Neural cell (in vitro differentiated cells): ENCODE data around the gene TMOD3. TPM values are rescaled to one million over a fixed set of nuclear protein-coding genes. Genes with fewer than 3 reads are reported as not detected.

Experiments
- H2AFZ ChIP-seq: fragments of 200-600, 300-800 bp; sonication (generic), shearing (Covaris generic); 2 replicates; pipeline ENCODE4 v1.6.0; 2014; ENCODE audit warnings: low read depth, mild to moderate bottlenecking, antibody characterized with exemption, low read length, moderate library complexity
- H3F3A ChIP-seq: fragments of 200-600 bp; shearing (Covaris generic); 2 replicates; pipeline ENCODE4 v1.6.1; 2016; ENCODE audit warnings: mild to moderate bottlenecking, moderate library complexity, mixed read lengths, antibody characterized with exemption, low read length; ENCODE audit not compliant: insufficient read depth, poor library complexity, severe bottlenecking
- H3K27ac ChIP-seq: fragments of 200-600, 300-800 bp; sonication (generic), shearing (Covaris generic); 2 replicates; pipeline ENCODE4 v1.5.1; 2014; ENCODE audit warnings: mild to moderate bottlenecking, low read length, moderate library complexity
- H3K27me3 ChIP-seq: fragments of 300-800, 200-600 bp; sonication (generic), shearing (Covaris generic); 2 replicates; pipeline ENCODE4 v1.6.0; 2014; ENCODE audit warnings: mild to moderate bottlenecking, low read depth, low read length, moderate library complexity; ENCODE audit not compliant: insufficient read depth
- H3K36me3 ChIP-seq: fragments of 300-800, 200-600 bp; sonication (generic), shearing (Covaris generic); 2 replicates; pipeline ENCODE4 v1.5.1; 2014; ENCODE audit warnings: mild to moderate bottlenecking, antibody characterized with exemption, low read length, moderate library complexity; ENCODE audit not compliant: insufficient read depth
- H3K4me2 ChIP-seq: fragments of 300-800, 200-600 bp; sonication (generic), shearing (Covaris generic); 2 replicates; pipeline ENCODE4 v1.6.0; 2014; ENCODE audit warnings: mild to moderate bottlenecking, low read length
- H3K4me3 ChIP-seq: fragments of 300-800, 200-600 bp; sonication (generic), shearing (Covaris generic); 2 replicates; pipeline ENCODE4 v1.5.1; 2014; ENCODE audit warnings: mild to moderate bottlenecking, low read length, moderate library complexity
- H3K79me2 ChIP-seq: fragments of 200-600 bp; shearing (Covaris generic); replicated peaks from 2 replicates; pipeline ENCODE4 v1.6.0; 2014; ENCODE audit warnings: mild to moderate bottlenecking, low read length, moderate library complexity; ENCODE audit not compliant: insufficient read depth
- H3K9ac ChIP-seq: fragments of 300-800, 200-600 bp; sonication (generic), shearing (Covaris generic); 2 replicates; pipeline ENCODE4 v1.6.1; 2016; ENCODE audit warnings: mild to moderate bottlenecking, low read length, mixed read lengths
- H3K9me2 ChIP-seq: fragments of 200-600 bp; shearing (Covaris generic); 2 replicates; pipeline ENCODE4 v1.6.1; 2016; ENCODE audit warnings: mild to moderate bottlenecking, low read length, mixed read lengths; ENCODE audit not compliant: insufficient read depth
- H3K9me3 ChIP-seq: fragments of 200-600, 300-800 bp; sonication (generic), shearing (Covaris generic); 2 replicates; pipeline ENCODE4 v1.6.1; 2016; ENCODE audit warnings: mild to moderate bottlenecking, mixed run types, low read length, moderate library complexity, mixed read lengths
- H4K20me1 ChIP-seq: fragments of 200-600 bp; shearing (Covaris generic); 2 replicates; pipeline ENCODE4 v1.6.1; 2016; ENCODE audit warnings: mild to moderate bottlenecking, mixed run types; ENCODE audit not compliant: insufficient read depth
- EP300 ChIP-seq: fragments of 450-650 bp; conservative IDR thresholded peaks from 2 replicates; pipeline ENCODE4 v1.6.1; 2014; ENCODE audit warnings: antibody characterized with exemption, mild to moderate bottlenecking, moderate library complexity; ENCODE audit not compliant: poor library complexity, severe bottlenecking
- EZH2 ChIP-seq: fragments of 200-600, 300-800 bp; shearing (Covaris generic), sonication (generic); IDR thresholded peaks from 2 replicates; pipeline ENCODE4 v1.6.1; 2014; ENCODE audit warnings: antibody characterized with exemption, low read length, borderline replicate concordance, mild to moderate bottlenecking; ENCODE audit not compliant: insufficient read depth, poor library complexity, severe bottlenecking
- MXI1 ChIP-seq: fragments of 450-650 bp; conservative IDR thresholded peaks from 2 replicates; pipeline ENCODE4 v1.6.1; 2014; ENCODE audit warnings: antibody characterized with exemption, mild to moderate bottlenecking; ENCODE audit not compliant: poor library complexity, severe bottlenecking
- POLR2AphosphoS5 ChIP-seq: IDR thresholded peaks from 2 replicates; pipeline ENCODE4 v1.6.1; 2012
- RAD21 ChIP-seq: fragments of 450-650 bp; conservative IDR thresholded peaks from 2 replicates; pipeline ENCODE4 v1.6.1; 2014; ENCODE audit warnings: antibody characterized with exemption, mild to moderate bottlenecking, moderate library complexity
- REST ChIP-seq: IDR thresholded peaks from 2 replicates; pipeline ENCODE4 v1.6.1; 2012; ENCODE audit warnings: borderline replicate concordance
- SMC3 ChIP-seq: fragments of 450-650 bp; conservative IDR thresholded peaks from 2 replicates; pipeline ENCODE4 v1.6.1; 2014; ENCODE audit warnings: antibody characterized with exemption, mild to moderate bottlenecking, moderate library complexity; ENCODE audit not compliant: poor library complexity
- TAF1 ChIP-seq: IDR thresholded peaks from 2 replicates; pipeline ENCODE4 v1.6.1; 2012; ENCODE audit warnings: low read depth
- polyA plus RNA-seq: library from polyadenylated mRNA; depleted of rRNA; stranded (reverse); fragments of >200 nt; gene quantifications from 2 replicates; pipeline ENCODE4 v1.2.3, GENCODE V29; 2014
- TF ChIP-seq, protein P1 (sequence below): fragments of 450-650 bp; IDR thresholded peaks from 2 replicates; pipeline ENCODE4 v1.5.1; 2014; ENCODE audit warnings: antibody characterized with exemption, mild to moderate bottlenecking, moderate library complexity; ENCODE audit not compliant: poor library complexity, severe bottlenecking

Gene TMOD3
- polyA plus RNA-seq, 1 donor from 2014 or later = 12.6 TPM

- Histone ChIP-seq H3F3A (no peaks in the 10 kb centered on the region), H3K27ac (no peak overlapping the region), H3K36me3 (no peaks in the 10 kb centered on the region), H3K4me3 (no peak overlapping the region), H3K79me2 (no peaks in the 10 kb centered on the region), H2AFZ (no peak overlapping the region), H4K20me1 (no peaks in the 10 kb centered on the region), H3K27me3 (no peaks in the 10 kb centered on the region), H3K9me3 (no peaks in the 10 kb centered on the region), H3K9me2 (no peaks in the 10 kb centered on the region), H3K9ac (no peak overlapping the region), H3K4me2 (no peak overlapping the region)
- TF ChIP-seq, protein P1, sequence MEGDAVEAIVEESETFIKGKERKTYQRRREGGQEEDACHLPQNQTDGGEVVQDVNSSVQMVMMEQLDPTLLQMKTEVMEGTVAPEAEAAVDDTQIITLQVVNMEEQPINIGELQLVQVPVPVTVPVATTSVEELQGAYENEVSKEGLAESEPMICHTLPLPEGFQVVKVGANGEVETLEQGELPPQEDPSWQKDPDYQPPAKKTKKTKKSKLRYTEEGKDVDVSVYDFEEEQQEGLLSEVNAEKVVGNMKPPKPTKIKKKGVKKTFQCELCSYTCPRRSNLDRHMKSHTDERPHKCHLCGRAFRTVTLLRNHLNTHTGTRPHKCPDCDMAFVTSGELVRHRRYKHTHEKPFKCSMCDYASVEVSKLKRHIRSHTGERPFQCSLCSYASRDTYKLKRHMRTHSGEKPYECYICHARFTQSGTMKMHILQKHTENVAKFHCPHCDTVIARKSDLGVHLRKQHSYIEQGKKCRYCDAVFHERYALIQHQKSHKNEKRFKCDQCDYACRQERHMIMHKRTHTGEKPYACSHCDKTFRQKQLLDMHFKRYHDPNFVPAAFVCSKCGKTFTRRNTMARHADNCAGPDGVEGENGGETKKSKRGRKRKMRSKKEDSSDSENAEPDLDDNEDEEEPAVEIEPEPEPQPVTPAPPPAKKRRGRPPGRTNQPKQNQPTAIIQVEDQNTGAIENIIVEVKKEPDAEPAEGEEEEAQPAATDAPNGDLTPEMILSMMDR = no peak
- TF ChIP-seq POLR2AphosphoS5 = no peak
Observed at GRCh38 chr15:51889486-51889885, 60.0 kb downstream of the TMOD3 start.

DNA sequence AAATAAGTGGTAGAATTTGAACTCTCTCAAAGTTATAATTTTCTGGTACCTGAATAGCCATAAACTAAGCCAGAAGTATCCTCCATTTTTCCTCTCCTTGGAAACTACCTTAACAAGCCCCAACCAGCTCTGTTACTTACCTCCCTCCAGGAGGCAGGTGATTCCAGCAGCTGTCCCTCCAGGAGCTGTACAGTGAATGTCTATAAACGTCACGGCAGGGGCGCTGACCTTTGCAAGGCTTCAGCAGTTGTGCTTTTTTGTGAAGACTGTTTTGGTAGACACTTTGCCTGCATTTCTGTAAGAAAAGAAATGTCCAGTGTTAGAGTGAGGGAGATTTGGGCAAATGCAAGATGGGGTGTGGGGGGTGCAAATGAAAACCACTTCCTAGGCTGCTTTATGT is 75.0 kb downstream of the TMOD3 start:
- Histone ChIP-seq H3K27me3 (no peaks in the 10 kb centered on the region), H3K4me2 (no peak overlapping the region), H3K27ac (no peak overlapping the region), H3K9me2 (no peaks in the 10 kb centered on the region), H3K4me3 (no peak overlapping the region), H4K20me1 (no peaks in the 10 kb centered on the region), H3K36me3 (peaks cover 15% of the 10 kb centered on the region), H3K9me3 (no peaks in the 10 kb centered on the region), H3K79me2 (no peaks in the 10 kb centered on the region), H3F3A (no peaks in the 10 kb centered on the region), H2AFZ (no peak overlapping the region), H3K9ac (no peak overlapping the region)
- TF ChIP-seq POLR2AphosphoS5 = no peak

- Histone ChIP-seq H3K9me2 (no peaks in the 10 kb centered on the region), H3K4me2 (no peak overlapping the region), H3K9ac (no peak overlapping the region), H4K20me1 (no peaks in the 10 kb centered on the region), H3K27me3 (no peaks in the 10 kb centered on the region), H3K27ac (no peak overlapping the region), H3F3A (no peaks in the 10 kb centered on the region), H3K36me3 (peaks cover 15% of the 10 kb centered on the region), H3K9me3 (no peaks in the 10 kb centered on the region), H3K4me3 (no peak overlapping the region), H2AFZ (no peak overlapping the region), H3K79me2 (no peaks in the 10 kb centered on the region)
- no peak for TF ChIP-seq EP300
- no peak for TF ChIP-seq TAF1
- TF ChIP-seq POLR2AphosphoS5 = no peak
- no peak for TF ChIP-seq REST
- TF ChIP-seq MXI1 = no peak
- TF ChIP-seq, protein P1 = no peak
- no peak for TF ChIP-seq EZH2
- no peak for TF ChIP-seq RAD21
- TF ChIP-seq SMC3 = no peak
Observed at GRCh38 chr15:51904931-51905330, 75.5 kb downstream of the TMOD3 start.
